K562 (cell line): ENCODE measurements around the gene BCAS3.

Experiments used
- ATF6 ChIP-seq: sonication (generic); formaldehyde crosslinking; IDR thresholded peaks from 2 replicates; pipeline ENCODE4 v1.4.0; 2020; ENCODE audit warnings: mild to moderate bottlenecking, missing genetic modification reagents
- CTCF ChIP-seq, 3 experiments: IDR thresholded peaks in 2 of 3; conservative IDR thresholded peaks in 1 of 3; 2 replicates each; pipeline ENCODE4 v1.5.1; 2011 to 2012; ENCODE audit warnings: low read length in 3 of 3, mild to moderate bottlenecking in 3 of 3, control low read depth in 2 of 3, improper control_type of control experiment in 1 of 3, inconsistent platforms in 1 of 3, low read depth in 1 of 3, mixed read lengths in 1 of 3, moderate library complexity in 1 of 3; ENCODE audit not compliant: insufficient read depth in 2 of 3
- EP300 ChIP-seq: IDR thresholded peaks from 2 replicates; pipeline ENCODE4 v1.6.1; 2012; ENCODE audit warnings: low read length, improper control_type of control experiment
- ETS2 ChIP-seq: IDR thresholded peaks from 2 replicates; pipeline ENCODE4 v1.6.1; 2016; ENCODE audit warnings: borderline replicate concordance, missing genetic modification characterization, mild to moderate bottlenecking, moderate library complexity, missing compliant biosample characterization; ENCODE audit not compliant: poor library complexity, severe bottlenecking
- JUN ChIP-seq, 2 experiments: sonication (generic) in 1 of 2; formaldehyde crosslinking in 1 of 2; IDR thresholded peaks; 2 replicates each; pipeline versions ENCODE4 v1.6.1 to v1.8.0; 2012 to 2022; ENCODE audit warnings: borderline replicate concordance in 2 of 2, mild to moderate bottlenecking in 2 of 2, improper control_type of control experiment in 1 of 2, low read depth in 1 of 2, low read length in 1 of 2, missing genetic modification reagents in 1 of 2
- POLR2A ChIP-seq: fragments of 450-650 bp; conservative IDR thresholded peaks from 2 replicates; pipeline ENCODE4 v1.6.1; 2016
- TCF3 ChIP-seq: sonication (generic); formaldehyde crosslinking; IDR thresholded peaks from 2 replicates; pipeline ENCODE4 v1.4.0; 2020; ENCODE audit warnings: mild to moderate bottlenecking, missing genetic modification reagents
- ZBTB7A ChIP-seq: IDR thresholded peaks from 2 replicates; pipeline ENCODE4 v1.6.1; 2011; ENCODE audit warnings: low read depth, mild to moderate bottlenecking, low read length, moderate library complexity, borderline replicate concordance; ENCODE audit not compliant: control insufficient read depth
- TF ChIP-seq, protein P1 (sequence below): sonication (generic); formaldehyde crosslinking; IDR thresholded peaks from 2 replicates; pipeline ENCODE4 v1.9.0; 2022; ENCODE audit warnings: mild to moderate bottlenecking, missing genetic modification reagents
- TF ChIP-seq, protein P2 (sequence below): conservative IDR thresholded peaks from 2 replicates; pipeline ENCODE4 v1.6.1; 2011; ENCODE audit warnings: low read depth, mild to moderate bottlenecking, low read length; ENCODE audit not compliant: control insufficient read depth

DNA sequence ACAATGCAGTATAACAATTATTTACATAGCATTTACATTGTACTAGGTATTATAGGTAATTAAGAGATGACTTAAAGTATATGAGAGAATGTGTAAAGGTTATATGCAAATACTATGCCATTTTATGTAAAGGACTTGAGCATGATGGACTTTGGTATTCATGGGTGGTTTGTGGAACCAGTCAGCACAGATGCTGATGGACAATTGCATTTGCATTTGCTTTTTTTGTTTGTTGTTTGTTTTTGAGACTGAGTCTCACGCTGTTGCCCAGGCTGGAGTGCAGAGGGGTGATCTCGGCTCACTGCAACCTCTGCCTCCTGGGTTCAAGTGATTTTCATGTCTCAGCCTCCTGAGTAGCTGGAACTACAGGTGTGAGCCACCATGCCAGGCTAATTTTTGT lies 36.0 kb downstream of the BCAS3 start:
- no peak for TF ChIP-seq ATF6
- TF ChIP-seq, protein P1, sequence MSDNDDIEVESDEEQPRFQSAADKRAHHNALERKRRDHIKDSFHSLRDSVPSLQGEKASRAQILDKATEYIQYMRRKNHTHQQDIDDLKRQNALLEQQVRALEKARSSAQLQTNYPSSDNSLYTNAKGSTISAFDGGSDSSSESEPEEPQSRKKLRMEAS: no peak
- TF ChIP-seq TCF3 (CRISPR knock-in tag): no peak
- TF ChIP-seq ZBTB7A: no peak
- no peak for TF ChIP-seq ETS2 (tag)
- no peak for TF ChIP-seq POLR2A
- TF ChIP-seq JUN (IDR thresholded peaks at IDR 0.05; ENCODE audit: borderline replicate concordance, low read depth, low read length): no peak
- TF ChIP-seq JUN (CRISPR knock-in tag; IDR thresholded peaks at IDR 0.05; ENCODE audit: borderline replicate concordance): no peak
- TF ChIP-seq, protein P2, sequence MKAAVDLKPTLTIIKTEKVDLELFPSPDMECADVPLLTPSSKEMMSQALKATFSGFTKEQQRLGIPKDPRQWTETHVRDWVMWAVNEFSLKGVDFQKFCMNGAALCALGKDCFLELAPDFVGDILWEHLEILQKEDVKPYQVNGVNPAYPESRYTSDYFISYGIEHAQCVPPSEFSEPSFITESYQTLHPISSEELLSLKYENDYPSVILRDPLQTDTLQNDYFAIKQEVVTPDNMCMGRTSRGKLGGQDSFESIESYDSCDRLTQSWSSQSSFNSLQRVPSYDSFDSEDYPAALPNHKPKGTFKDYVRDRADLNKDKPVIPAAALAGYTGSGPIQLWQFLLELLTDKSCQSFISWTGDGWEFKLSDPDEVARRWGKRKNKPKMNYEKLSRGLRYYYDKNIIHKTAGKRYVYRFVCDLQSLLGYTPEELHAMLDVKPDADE: no peak
- no peak for TF ChIP-seq EP300
- TF ChIP-seq CTCF (IDR thresholded peaks at IDR 0.05 in 2 of 3, conservative IDR thresholded peaks at IDR 0.05 in 1 of 3; ENCODE audit: insufficient read depth in 2 of 3, low read depth in 1 of 3, low read length in 3 of 3): no peak
